Type B pancreatic cell (in vitro differentiated cells): ENCODE data around the gene IGFBP6. TPM values are rescaled to one million over a fixed set of nuclear protein-coding genes. Genes with fewer than 3 reads are reported as not detected.
A peak's percentile ranks its signal among the peaks of the same experiment; 100 is the strongest.

Experiments used
- DNase-seq: peaks from one replicate; pipeline ENCODE4 v3.0.0; 2021; ENCODE audit warnings: mixed read lengths; ENCODE audit not compliant: unreplicated experiment; ENCODE audit errors: extremely low spot score
- H3K27ac Mint-ChIP-seq: 2 replicates; pipeline ENCODE4 v1.8.0; 2021; ENCODE audit warnings: mild to moderate bottlenecking, mixed read lengths
- H3K27me3 Mint-ChIP-seq: 2 replicates; pipeline ENCODE4 v1.8.0; 2021; ENCODE audit warnings: mixed read lengths
- H3K36me3 Mint-ChIP-seq: 2 replicates; pipeline ENCODE4 v1.8.0; 2021; ENCODE audit warnings: mixed read lengths
- H3K4me1 Mint-ChIP-seq: one replicate; pipeline ENCODE4 v1.8.0; 2021; ENCODE audit warnings: mixed read lengths; ENCODE audit not compliant: unreplicated experiment
- H3K4me3 Mint-ChIP-seq: 2 replicates; pipeline ENCODE4 v1.8.0; 2021; ENCODE audit warnings: mild to moderate bottlenecking, mixed read lengths
- H3K9me3 Mint-ChIP-seq: 2 replicates; pipeline ENCODE4 v1.8.0; 2021; ENCODE audit warnings: mixed read lengths
- CTCF ChIP-seq: fragments of 200-600 bp; sonication (generic); conservative IDR thresholded peaks from 2 replicates; pipeline ENCODE4 v1.5.0; 2021; ENCODE audit warnings: antibody characterized with exemption, mild to moderate bottlenecking
- total RNA-seq: library from RNA; stranded (reverse); gene quantifications from 2 replicates; pipeline ENCODE4 v1.2.1, GENCODE V29; 2021; ENCODE audit warnings: low replicate concordance

Gene IGFBP6
- total RNA-seq, 1 donor from 2014 or later, result 25.1 TPM

- no peaks in the 10 kb centered on the region for H3K36me3 Mint-ChIP-seq
- DNase-seq, result no peak
- H3K4me3 Mint-ChIP-seq, result peak overlapping the region; percentile 89
- H3K27ac Mint-ChIP-seq, result peak overlapping the region; percentile 83
- H3K9me3 Mint-ChIP-seq, result no peaks in the 10 kb centered on the region
- peaks cover 36% of the 10 kb centered on the region for H3K4me1 Mint-ChIP-seq
- H3K27me3 Mint-ChIP-seq, result peaks cover 30% of the 10 kb centered on the region
- TF ChIP-seq CTCF, result no peak
Measured at GRCh38 chr12:53096759-53097158, 708 bp upstream of the IGFBP6 start.

GRCh38 chr12:53097207-53097563, 282 bp upstream of the IGFBP6 start:
- DNase-seq, result no peak
- peak overlapping the region; percentile 83 for H3K27ac Mint-ChIP-seq
- peaks cover 30% of the 10 kb centered on the region for H3K27me3 Mint-ChIP-seq
- peaks cover 36% of the 10 kb centered on the region for H3K4me1 Mint-ChIP-seq
- H3K36me3 Mint-ChIP-seq, result no peaks in the 10 kb centered on the region
- H3K4me3 Mint-ChIP-seq, result peak overlapping the region; percentile 89
- H3K9me3 Mint-ChIP-seq, result no peaks in the 10 kb centered on the region
- TF ChIP-seq CTCF, result no peak

GRCh38 chr12:53098354-53098981, 1.0 kb downstream of the IGFBP6 start:
- Mint-ChIP-seq H3K27ac (peak overlapping the region; percentile 92), H3K4me1 (peaks cover 36% of the 10 kb centered on the region), H3K36me3 (no peaks in the 10 kb centered on the region), H3K4me3 (peak overlapping the region; percentile 92), H3K27me3 (peaks cover 30% of the 10 kb centered on the region), H3K9me3 (no peaks in the 10 kb centered on the region)
- no peak for DNase-seq
- no peak for TF ChIP-seq CTCF

- Mint-ChIP-seq H3K4me3 (peak overlapping the region; percentile 92), H3K27ac (peak overlapping the region; percentile 92), H3K9me3 (no peaks in the 10 kb centered on the region), H3K4me1 (peaks cover 30% of the 10 kb centered on the region), H3K27me3 (peaks cover 30% of the 10 kb centered on the region), H3K36me3 (no peaks in the 10 kb centered on the region)
- DNase-seq, result peak; percentile 88
- TF ChIP-seq CTCF, result peak; percentile 100
Measured at GRCh38 chr12:53099071-53099882, 1.8 kb downstream of the IGFBP6 start.

GRCh38 chr12:53100466-53101151, 3.1 kb downstream of the IGFBP6 start:
- Mint-ChIP-seq H3K27me3 (peaks cover 27% of the 10 kb centered on the region), H3K4me3 (no peak overlapping the region), H3K9me3 (no peaks in the 10 kb centered on the region), H3K27ac (no peak overlapping the region), H3K4me1 (peaks cover 27% of the 10 kb centered on the region), H3K36me3 (no peaks in the 10 kb centered on the region)
- no peak for TF ChIP-seq CTCF
- DNase-seq, result no peak
